Mesendoderm (in vitro differentiated cells): ENCODE data around the gene TPSD1.

ENCODE experiments used
- DNase-seq: peaks from one replicate; pipeline ENCODE4 v3.0.0; 2013
- H2AK5ac ChIP-seq: 2 replicates; pipeline ENCODE4 v1.6.1; 2013; ENCODE audit warnings: low read length, inconsistent platforms
- H2BK120ac ChIP-seq: 2 replicates; pipeline ENCODE4 v1.6.1; 2013; ENCODE audit warnings: low read depth, mild to moderate bottlenecking, low read length, moderate library complexity, mixed read lengths
- H2BK15ac ChIP-seq: replicated peaks from 2 replicates; pipeline ENCODE4 v1.6.1; 2013; ENCODE audit warnings: low read depth, mild to moderate bottlenecking, moderate library complexity
- H2BK5ac ChIP-seq: 2 replicates; pipeline ENCODE4 v1.6.1; 2013; ENCODE audit warnings: low read length, inconsistent platforms
- H3K18ac ChIP-seq: 2 replicates; pipeline ENCODE4 v1.6.1; 2013; ENCODE audit warnings: mild to moderate bottlenecking, low read length, mixed read lengths
- H3K23ac ChIP-seq: one replicate; pipeline ENCODE4 v1.6.1; 2013; ENCODE audit warnings: low read length
- H3K27ac ChIP-seq: 2 replicates; pipeline ENCODE4 v1.5.1; 2013; ENCODE audit warnings: low read depth, mild to moderate bottlenecking, inconsistent platforms, low read length, moderate library complexity
- H3K27me3 ChIP-seq: 2 replicates; pipeline ENCODE4 v1.6.1; 2013; ENCODE audit warnings: low read length, control low read depth, mild to moderate bottlenecking, inconsistent platforms; ENCODE audit not compliant: insufficient read depth, poor library complexity
- H3K36me3 ChIP-seq: 2 replicates; pipeline ENCODE4 v1.6.1; 2013; ENCODE audit warnings: low read length, inconsistent platforms; ENCODE audit not compliant: control insufficient read depth, insufficient read depth
- H3K4ac ChIP-seq: one replicate; pipeline ENCODE4 v1.6.1; 2013; ENCODE audit warnings: low read depth, mild to moderate bottlenecking, low read length, moderate library complexity
- H3K4me1 ChIP-seq: 2 replicates; pipeline ENCODE4 v1.6.1; 2013; ENCODE audit warnings: low read depth, low read length, inconsistent platforms; ENCODE audit not compliant: control insufficient read depth
- H3K4me2 ChIP-seq: 2 replicates; pipeline ENCODE4 v1.6.1; 2013; ENCODE audit warnings: low read length
- H3K4me3 ChIP-seq: 2 replicates; pipeline ENCODE4 v1.5.1; 2013; ENCODE audit warnings: mild to moderate bottlenecking, low read length
- H3K56ac ChIP-seq: one replicate; pipeline ENCODE4 v1.6.1; 2013; ENCODE audit warnings: low read length
- H3K79me1 ChIP-seq: 2 replicates; pipeline ENCODE4 v1.6.1; 2013; ENCODE audit warnings: low read length, inconsistent platforms
- H3K79me2 ChIP-seq: 2 replicates; pipeline ENCODE4 v1.6.1; 2013; ENCODE audit warnings: mild to moderate bottlenecking, low read length; ENCODE audit not compliant: control insufficient read depth, insufficient read depth
- H3K9ac ChIP-seq: 2 replicates; pipeline ENCODE4 v1.6.1; 2013; ENCODE audit warnings: low read length, inconsistent platforms
- H4K5ac ChIP-seq: one replicate; pipeline ENCODE4 v1.6.1; 2013; ENCODE audit warnings: low read length
- H4K8ac ChIP-seq: one replicate; pipeline ENCODE4 v1.6.1; 2013; ENCODE audit warnings: low read depth, mild to moderate bottlenecking, control low read depth, low read length, moderate library complexity
- WGBS: extraction: QIAGEN DNeasy Blood & Tissue Kit; methylation state at CpG from one replicate; pipeline ENCODE4 v1.1.7; 2013; ENCODE audit warnings: low lambda C conversion rate, missing lambda C conversion rate; ENCODE audit not compliant: insufficient coverage; ENCODE audit errors: extremely low coverage; 5-methylcytosine and 5-hydroxymethylcytosine counted together

The TPSD1 gene

GRCh38 chr16:1210461-1210860 lies 45.4 kb upstream of the TPSD1 start:
- H3K27ac ChIP-seq, result no peak overlapping the region
- no peak for DNase-seq
- WGBS, result no CpG with 5 or more reads among the region's 23 CpGs
- no peaks in the 10 kb centered on the region for H3K79me2 ChIP-seq
- no peak overlapping the region for H2AK5ac ChIP-seq
- no peaks in the 10 kb centered on the region for H3K27me3 ChIP-seq
- no peak overlapping the region for H3K23ac ChIP-seq
- H3K56ac ChIP-seq, result no peak overlapping the region
- no peak overlapping the region for H2BK15ac ChIP-seq
- H3K4ac ChIP-seq, result no peak overlapping the region
- no peaks in the 10 kb centered on the region for H3K79me1 ChIP-seq
- H3K9ac ChIP-seq, result no peak overlapping the region
- H3K4me1 ChIP-seq, result no peaks in the 10 kb centered on the region
- no peak overlapping the region for H3K4me2 ChIP-seq
- H3K4me3 ChIP-seq, result no peak overlapping the region
- no peak overlapping the region for H2BK5ac ChIP-seq
- no peaks in the 10 kb centered on the region for H3K36me3 ChIP-seq
- H3K18ac ChIP-seq, result no peak overlapping the region
- no peak overlapping the region for H4K8ac ChIP-seq
- H4K5ac ChIP-seq, result no peak overlapping the region
- H2BK120ac ChIP-seq, result no peak overlapping the region

GRCh38 chr16:1211451-1212268 lies 44.2 kb upstream of the TPSD1 start:
- Histone ChIP-seq H3K79me2 (no peaks in the 10 kb centered on the region), H3K4me2 (no peak overlapping the region), H3K23ac (no peak overlapping the region), H3K9ac (no peak overlapping the region), H2AK5ac (no peak overlapping the region), H2BK120ac (no peak overlapping the region), H3K18ac (no peak overlapping the region), H3K4ac (no peak overlapping the region), H3K27ac (no peak overlapping the region), H2BK5ac (no peak overlapping the region), H3K79me1 (no peaks in the 10 kb centered on the region), H3K4me1 (no peaks in the 10 kb centered on the region), H2BK15ac (no peak overlapping the region), H3K27me3 (no peaks in the 10 kb centered on the region), H4K5ac (no peak overlapping the region), H3K36me3 (no peaks in the 10 kb centered on the region), H4K8ac (no peak overlapping the region), H3K56ac (no peak overlapping the region), H3K4me3 (no peak overlapping the region)
- DNase-seq, result no peak
- no CpG with 5 or more reads among the region's 65 CpGs for WGBS

GRCh38 chr16:1212616-1213194 lies 43.2 kb upstream of the TPSD1 start:
- H3K27me3 ChIP-seq, result no peaks in the 10 kb centered on the region
- H3K4me3 ChIP-seq, result no peak overlapping the region
- H4K8ac ChIP-seq, result no peak overlapping the region
- H4K5ac ChIP-seq, result no peak overlapping the region
- no peak overlapping the region for H2AK5ac ChIP-seq
- no peak overlapping the region for H3K18ac ChIP-seq
- H3K4me1 ChIP-seq, result no peaks in the 10 kb centered on the region
- no peak overlapping the region for H2BK15ac ChIP-seq
- no peaks in the 10 kb centered on the region for H3K79me1 ChIP-seq
- DNase-seq, result no peak
- no peak overlapping the region for H3K56ac ChIP-seq
- no CpG with 5 or more reads among the region's 40 CpGs for WGBS
- no peak overlapping the region for H3K23ac ChIP-seq
- no peaks in the 10 kb centered on the region for H3K36me3 ChIP-seq
- no peak overlapping the region for H3K4me2 ChIP-seq
- H3K4ac ChIP-seq, result no peak overlapping the region
- no peak overlapping the region for H3K9ac ChIP-seq
- no peak overlapping the region for H2BK120ac ChIP-seq
- no peak overlapping the region for H3K27ac ChIP-seq
- no peaks in the 10 kb centered on the region for H3K79me2 ChIP-seq
- H2BK5ac ChIP-seq, result no peak overlapping the region

- Histone ChIP-seq H3K4me3 (no peak overlapping the region), H3K23ac (no peak overlapping the region), H3K4ac (no peak overlapping the region), H2BK15ac (no peak overlapping the region), H3K18ac (no peak overlapping the region), H4K5ac (no peak overlapping the region), H3K79me2 (no peaks in the 10 kb centered on the region), H3K27me3 (no peaks in the 10 kb centered on the region), H2BK120ac (no peak overlapping the region), H3K27ac (no peak overlapping the region), H3K4me2 (no peak overlapping the region), H3K79me1 (no peaks in the 10 kb centered on the region), H4K8ac (no peak overlapping the region), H3K9ac (no peak overlapping the region), H3K4me1 (no peaks in the 10 kb centered on the region), H2AK5ac (no peak overlapping the region), H2BK5ac (no peak overlapping the region), H3K36me3 (no peaks in the 10 kb centered on the region), H3K56ac (no peak overlapping the region)
- no peak for DNase-seq
- WGBS, result no CpG with 5 or more reads among the region's 8 CpGs
Measured at GRCh38 chr16:1213231-1213630, 42.6 kb upstream of the TPSD1 start.

- Histone ChIP-seq H4K8ac (no peak overlapping the region), H3K4me2 (no peak overlapping the region), H3K27me3 (no peaks in the 10 kb centered on the region), H3K36me3 (no peaks in the 10 kb centered on the region), H3K9ac (no peak overlapping the region), H3K4me3 (no peak overlapping the region), H3K4ac (no peak overlapping the region), H4K5ac (no peak overlapping the region), H2BK5ac (no peak overlapping the region), H3K4me1 (no peaks in the 10 kb centered on the region), H3K56ac (no peak overlapping the region), H3K27ac (no peak overlapping the region), H3K79me2 (no peaks in the 10 kb centered on the region), H3K18ac (no peak overlapping the region), H3K79me1 (no peaks in the 10 kb centered on the region), H2AK5ac (no peak overlapping the region), H3K23ac (no peak overlapping the region), H2BK15ac (no peak overlapping the region), H2BK120ac (no peak overlapping the region)
- no CpG with 5 or more reads among the region's 25 CpGs for WGBS
- DNase-seq, result no peak
Measured at GRCh38 chr16:1213796-1214372, 42.0 kb upstream of the TPSD1 start.
